BLaER1 treated with 17β-estradiol and CSF1 and Interleukin-3, amounts not matched to agents 10 nM and 100 nM (cell line): Measurements from ENCODE around the gene PFDN4.
"Not testable (repeated sequence)": the region's sequence is repeated elsewhere in the genome, so short reads cannot be mapped to it uniquely, and the experiment has no call there.

Experiments
- H3K27ac ChIP-seq, 11 experiments: shearing (Covaris generic); formaldehyde crosslinking; 2 replicates each; pipeline ENCODE4 v1.8.1; 2022
- H3K27me3 ChIP-seq, 11 experiments: shearing (Covaris generic); formaldehyde crosslinking; 2 replicates each; pipeline ENCODE4 v1.8.1; 2022
- H3K36me3 ChIP-seq, 11 experiments: shearing (Covaris generic); formaldehyde crosslinking; 2 replicates each; pipeline ENCODE4 v1.8.1; 2022
- H3K4me1 ChIP-seq, 10 experiments: shearing (Covaris generic); formaldehyde crosslinking; 2 replicates each; pipeline ENCODE4 v1.8.1; 2022
- H3K4me2 ChIP-seq, 11 experiments: shearing (Covaris generic); formaldehyde crosslinking; 2 replicates each; pipeline ENCODE4 v1.8.1; 2022
- H3K4me3 ChIP-seq, 10 experiments: shearing (Covaris generic); formaldehyde crosslinking; 2 replicates each; pipeline ENCODE4 v1.8.1; 2022
- H3K9ac ChIP-seq, 11 experiments: shearing (Covaris generic); formaldehyde crosslinking; 2 replicates each; pipeline ENCODE4 v1.8.1; 2022
- H3K9me3 ChIP-seq, 11 experiments: shearing (Covaris generic); formaldehyde crosslinking; replicated peaks in 1 of 11; 2 replicates each; pipeline ENCODE4 v1.8.1; 2022
- H4K20me1 ChIP-seq, 11 experiments: shearing (Covaris generic); formaldehyde crosslinking; 2 replicates each; pipeline ENCODE4 v1.8.1; 2022
- Cebpa-rat ChIP-seq, 11 experiments: shearing (Covaris generic); IDR thresholded peaks; 2 replicates each; pipeline ENCODE4 v1.8.1; 2022

Gene PFDN4

DNA sequence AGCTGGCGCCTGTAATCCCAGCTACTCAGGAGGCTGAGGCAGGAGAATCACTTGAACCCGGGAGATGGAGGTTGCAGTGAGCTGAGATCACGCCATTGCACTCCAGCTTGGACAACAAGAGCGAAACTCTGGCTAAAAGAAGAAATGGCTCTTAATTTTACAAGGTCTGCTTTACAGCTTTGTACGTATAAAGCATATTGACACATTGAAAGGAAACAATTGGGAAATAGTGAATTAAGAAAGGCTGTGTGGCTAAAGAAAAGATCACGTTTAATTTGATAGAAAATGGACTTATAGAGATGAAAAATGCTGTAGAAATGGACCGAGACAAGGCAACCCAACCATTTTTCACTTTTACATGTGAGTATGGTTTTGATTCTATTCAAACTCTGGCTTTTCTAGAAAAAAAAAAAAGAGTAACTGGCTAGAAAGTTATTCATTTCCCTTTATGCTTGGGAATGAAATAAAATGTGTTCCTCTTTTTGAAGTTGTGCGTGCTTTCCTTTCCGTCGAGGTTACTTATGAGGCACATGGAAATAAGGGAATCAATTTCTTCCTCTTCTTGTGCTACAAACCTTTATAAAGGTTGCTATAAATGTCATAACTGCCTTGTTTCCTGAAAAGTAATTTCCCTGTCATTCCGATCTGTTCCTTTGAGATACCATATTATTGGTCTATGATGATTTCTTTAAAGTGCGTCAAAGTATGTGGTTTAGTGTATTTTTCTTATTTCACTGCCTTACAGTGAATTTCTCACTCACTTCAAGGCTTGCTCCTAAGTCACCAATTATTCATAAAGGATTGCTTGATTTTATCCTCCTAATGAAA lies 29.4 kb downstream of the PFDN4 start:
- Histone ChIP-seq H4K20me1 (no peaks in the 10 kb centered on the region), H3K4me3 (no peak overlapping the region), H3K27me3 (no peaks in the 10 kb centered on the region), H3K27ac (peak overlapping the region in 2 of 11 experiments; percentile 31 to 37; a peak in 2 of 22 replicates), H3K4me1 (peaks cover 0 to 24% (median 0%) of the 10 kb centered on the region in 10 experiments; a peak in 5 of 20 replicates), H3K4me2 (peak overlapping the region in 3 of 11 experiments; percentile 24 to 79 (median 72); a peak in 5 of 22 replicates), H3K9ac (no peak overlapping the region), H3K9me3 (peaks cover 5 to 6% (median 6%) of the 10 kb centered on the region in 11 experiments; a peak in 17 of 22 replicates), H3K36me3 (no peaks in the 10 kb centered on the region)
- no peak for TF ChIP-seq Cebpa-rat (IDR thresholded peaks at IDR 0.05)

DNA sequence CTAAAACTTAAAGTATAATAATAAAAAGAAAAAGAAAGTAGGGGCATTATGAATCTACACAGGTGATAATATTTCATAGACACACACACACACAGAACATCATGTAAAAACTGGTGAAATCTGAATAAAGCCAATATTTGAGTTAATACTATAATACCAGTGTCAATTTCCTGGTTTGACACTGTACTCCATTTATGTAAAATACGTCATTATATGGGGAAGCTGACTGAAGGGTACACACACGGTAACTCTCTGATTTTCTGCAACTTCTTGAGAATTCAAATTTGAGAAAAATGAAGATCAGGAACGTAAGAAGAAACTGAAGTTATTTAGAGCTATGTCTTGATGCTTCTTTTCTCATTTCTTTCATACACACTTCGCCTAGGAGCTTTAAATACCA lies 36.2 kb downstream of the PFDN4 start:
- Histone ChIP-seq H3K36me3 (no peaks in the 10 kb centered on the region), H3K9ac (no peak overlapping the region), H3K4me2 (no peak overlapping the region), H4K20me1 (no peaks in the 10 kb centered on the region), H3K9me3 (peaks cover 0 to 14% (median 9%) of the 10 kb centered on the region in 11 experiments; a peak in 10 of 22 replicates), H3K27ac (no peak overlapping the region), H3K4me1 (peaks cover 0 to 9% (median 0%) of the 10 kb centered on the region in 10 experiments; a peak in 2 of 20 replicates), H3K4me3 (no peak overlapping the region), H3K27me3 (no peaks in the 10 kb centered on the region)
- no peak for TF ChIP-seq Cebpa-rat (IDR thresholded peaks at IDR 0.05)

- not testable (repeated sequence) for H3K27ac ChIP-seq, H3K4me2 ChIP-seq, H3K9me3 ChIP-seq, H3K36me3 ChIP-seq, H3K9ac ChIP-seq, H3K27me3 ChIP-seq, H3K4me1 ChIP-seq, H4K20me1 ChIP-seq, H3K4me3 ChIP-seq
These were observed 40.8 kb downstream of the PFDN4 start for GRCh38 chr20:54248705-54249104.

DNA sequence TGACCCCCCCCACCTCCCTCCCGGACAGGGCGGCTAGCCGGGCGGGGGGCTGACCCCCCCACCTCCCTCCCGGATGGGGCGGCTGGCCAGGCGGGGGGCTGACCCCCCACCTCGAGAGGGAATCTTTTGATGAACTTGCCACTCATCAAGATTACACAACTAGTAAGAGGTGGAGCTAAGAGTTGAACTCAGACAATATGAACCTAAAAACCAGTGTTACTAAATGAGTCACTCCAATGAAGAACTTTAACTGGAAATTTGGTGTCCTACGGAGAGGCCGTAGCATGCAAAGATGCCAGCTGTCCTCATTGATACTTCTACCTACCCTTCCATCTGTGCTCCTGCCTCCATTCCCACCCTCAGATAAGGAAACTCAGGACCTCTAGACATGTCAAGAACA lies 42.8 kb downstream of the PFDN4 start:
- H3K9ac ChIP-seq: no peak overlapping the region
- H3K4me3 ChIP-seq: no peak overlapping the region
- H3K36me3 ChIP-seq: no peaks in the 10 kb centered on the region
- H3K4me1 ChIP-seq: peaks cover 0 to 7% (median 0%) of the 10 kb centered on the region in 10 experiments; a peak in 2 of 20 replicates
- no peak for TF ChIP-seq Cebpa-rat (IDR thresholded peaks at IDR 0.05)
- H3K27me3 ChIP-seq: no peaks in the 10 kb centered on the region
- H3K9me3 ChIP-seq: peaks cover 0 to 4% (median 0%) of the 10 kb centered on the region in 11 experiments; a peak in 1 of 22 replicates
- H3K4me2 ChIP-seq: no peak overlapping the region
- H4K20me1 ChIP-seq: no peaks in the 10 kb centered on the region
- no peak overlapping the region for H3K27ac ChIP-seq

GRCh38 chr20:54251096-54251495 lies 43.2 kb downstream of the PFDN4 start:
- Histone ChIP-seq H4K20me1 (no peaks in the 10 kb centered on the region), H3K9ac (no peak overlapping the region), H3K27ac (no peak overlapping the region), H3K4me1 (peaks cover 0 to 3% (median 0%) of the 10 kb centered on the region in 10 experiments; a peak in 2 of 20 replicates), H3K4me3 (no peak overlapping the region), H3K27me3 (no peaks in the 10 kb centered on the region), H3K4me2 (no peak overlapping the region), H3K9me3 (peaks cover 0 to 4% (median 0%) of the 10 kb centered on the region in 11 experiments; a peak in 1 of 22 replicates), H3K36me3 (no peaks in the 10 kb centered on the region)
- TF ChIP-seq Cebpa-rat (IDR thresholded peaks at IDR 0.05): no peak

DNA sequence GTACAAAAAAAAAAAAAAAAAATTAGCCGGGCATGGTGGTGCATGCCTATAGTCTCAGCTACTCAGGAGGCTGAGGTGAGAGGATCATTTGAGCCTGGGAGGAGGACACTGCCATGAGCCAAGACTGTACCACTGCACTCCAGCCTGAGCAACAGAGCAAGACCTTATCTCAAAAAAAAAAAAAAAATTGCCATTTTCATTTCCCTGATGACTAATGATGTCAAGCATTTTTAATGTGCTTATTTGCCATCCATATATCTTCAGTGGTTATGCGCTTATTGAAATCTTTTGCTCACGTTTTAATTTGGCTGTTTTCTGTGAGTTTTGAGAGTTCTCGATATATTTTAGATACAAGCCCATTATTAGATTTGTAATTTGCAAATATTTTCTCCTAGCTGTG lies 46.7 kb downstream of the PFDN4 start:
- H3K4me1 ChIP-seq: no peaks in the 10 kb centered on the region
- H3K9me3 ChIP-seq: no peaks in the 10 kb centered on the region
- no peaks in the 10 kb centered on the region for H3K36me3 ChIP-seq
- no peak overlapping the region for H3K4me3 ChIP-seq
- H3K27me3 ChIP-seq: no peaks in the 10 kb centered on the region
- no peak overlapping the region for H3K4me2 ChIP-seq
- no peak overlapping the region for H3K27ac ChIP-seq
- H4K20me1 ChIP-seq: no peaks in the 10 kb centered on the region
- no peak overlapping the region for H3K9ac ChIP-seq
- TF ChIP-seq Cebpa-rat (IDR thresholded peaks at IDR 0.05): no peak

DNA sequence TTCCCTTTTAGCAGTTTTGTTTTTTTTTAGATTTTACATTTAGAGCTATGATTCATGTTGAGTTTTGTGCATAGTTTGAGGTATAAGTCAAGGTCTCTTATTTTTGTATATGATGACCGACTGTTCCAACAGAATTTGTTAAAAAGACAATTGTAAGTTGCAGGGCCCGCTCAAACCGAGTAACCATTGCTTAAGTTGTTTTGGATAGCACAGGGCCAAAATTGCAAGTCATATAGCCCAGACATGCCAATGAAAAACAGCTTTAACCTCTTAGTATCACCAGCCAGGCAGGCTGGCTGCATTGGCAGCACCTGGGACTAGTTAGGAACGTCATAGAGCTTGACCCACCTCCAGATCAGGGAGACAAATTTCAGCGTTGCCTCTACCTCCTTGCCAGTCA lies 47.3 kb downstream of the PFDN4 start:
- H3K27ac ChIP-seq: no peak overlapping the region
- no peaks in the 10 kb centered on the region for H4K20me1 ChIP-seq
- H3K9me3 ChIP-seq: no peaks in the 10 kb centered on the region
- no peaks in the 10 kb centered on the region for H3K27me3 ChIP-seq
- no peaks in the 10 kb centered on the region for H3K36me3 ChIP-seq
- TF ChIP-seq Cebpa-rat (IDR thresholded peaks at IDR 0.05): no peak
- H3K4me1 ChIP-seq: no peaks in the 10 kb centered on the region
- no peak overlapping the region for H3K4me3 ChIP-seq
- H3K4me2 ChIP-seq: no peak overlapping the region
- no peak overlapping the region for H3K9ac ChIP-seq

DNA sequence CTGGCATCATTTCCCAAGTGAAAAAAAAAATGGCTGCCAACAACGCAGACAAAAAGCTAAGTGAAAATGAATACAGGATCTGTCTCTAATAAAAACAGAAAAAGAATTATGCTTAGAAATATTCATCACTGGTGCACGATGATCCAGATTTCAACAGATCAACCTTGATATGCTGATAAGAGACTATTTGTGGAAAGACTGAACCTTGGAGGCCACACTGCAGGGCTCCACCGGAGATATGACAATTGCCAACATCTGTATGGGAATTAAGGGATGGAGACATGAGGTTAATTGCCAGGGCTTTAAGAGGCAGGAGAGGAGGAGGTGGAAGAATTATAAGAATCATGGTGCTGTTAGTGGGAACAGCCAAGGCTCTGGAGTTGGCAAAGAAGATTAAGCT lies 48.3 kb downstream of the PFDN4 start:
- Histone ChIP-seq H3K4me3 (no peak overlapping the region), H3K4me2 (no peak overlapping the region), H3K36me3 (no peaks in the 10 kb centered on the region), H4K20me1 (no peaks in the 10 kb centered on the region), H3K9me3 (no peaks in the 10 kb centered on the region), H3K9ac (no peak overlapping the region), H3K4me1 (no peaks in the 10 kb centered on the region), H3K27me3 (no peaks in the 10 kb centered on the region), H3K27ac (no peak overlapping the region)
- no peak for TF ChIP-seq Cebpa-rat (IDR thresholded peaks at IDR 0.05)

DNA sequence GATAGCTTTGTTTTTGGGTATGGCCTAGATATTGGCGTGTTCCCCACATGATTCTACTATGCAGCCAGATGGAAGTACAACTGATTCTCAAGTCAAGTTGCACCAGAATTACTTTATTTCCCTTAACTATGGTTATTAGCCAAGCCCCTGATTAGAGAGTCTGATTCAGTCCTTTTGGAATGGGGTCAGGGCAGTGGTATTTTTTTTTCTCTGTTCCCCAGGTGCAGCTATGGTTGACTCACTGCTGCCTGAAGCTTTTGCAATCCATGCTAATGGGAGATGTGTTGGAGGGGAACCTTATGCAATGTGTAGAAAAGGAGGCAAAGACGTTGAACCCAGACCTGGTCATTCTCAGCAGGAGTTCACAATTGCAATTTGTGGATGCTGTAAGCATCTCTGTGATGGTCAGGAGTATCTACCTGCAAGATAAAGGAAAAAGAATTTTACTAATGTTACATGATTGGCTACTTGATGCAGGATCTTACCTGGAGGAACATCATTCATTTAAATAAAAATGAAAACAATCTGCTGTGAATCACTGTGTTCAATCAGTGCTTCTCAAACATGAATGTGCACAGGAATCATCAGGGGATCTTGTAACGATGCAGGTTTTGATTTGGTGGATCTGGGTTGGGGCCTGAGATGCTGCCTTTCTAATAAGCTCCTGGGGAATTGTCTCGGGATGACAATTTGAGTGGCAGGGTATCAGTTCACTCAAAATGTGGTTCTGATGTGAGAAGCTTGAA lies 49.4 kb downstream of the PFDN4 start:
- no peak overlapping the region for H3K4me2 ChIP-seq
- peaks cover 0 to 4% (median 0%) of the 10 kb centered on the region in 10 experiments; a peak in 5 of 20 replicates for H3K4me1 ChIP-seq
- no peaks in the 10 kb centered on the region for H3K9me3 ChIP-seq
- H3K9ac ChIP-seq: no peak overlapping the region
- H3K27ac ChIP-seq: no peak overlapping the region
- no peaks in the 10 kb centered on the region for H3K27me3 ChIP-seq
- H3K4me3 ChIP-seq: no peak overlapping the region
- H4K20me1 ChIP-seq: no peaks in the 10 kb centered on the region
- no peak for TF ChIP-seq Cebpa-rat (IDR thresholded peaks at IDR 0.05)
- H3K36me3 ChIP-seq: no peaks in the 10 kb centered on the region
